Natural killer cell (primary cell): Measurements from ENCODE around the gene BUD31. TPM values are rescaled to one million over a fixed set of nuclear protein-coding genes. Genes with fewer than 3 reads are reported as not detected.
A peak's percentile ranks its signal among the peaks of the same experiment; 100 is the strongest.

Experiments
- ATAC-seq, 3 donors: fragments of 150-1000 bp in 2 of 3; fragments of 200-7000 bp in 1 of 3; cut with Tn5 transposase; 1 replicate in 1 of 3; 2 replicates in 2 of 3; pipeline ENCODE4 v1.10.0; 2021; ENCODE audit warnings: mild to moderate bottlenecking in 2 of 3, moderate library complexity in 2 of 3
- DNase-seq, 2 donors: peaks; one replicate each; pipeline versions ENCODE4 v3.0.0 to v3.0.0-alpha.2; 2013 to 2021; ENCODE audit warnings: mixed read lengths in 1 of 2
- H3K27ac ChIP-seq: one replicate; pipeline ENCODE4 v1.5.1; 2013; ENCODE audit warnings: mild to moderate bottlenecking, low read length
- H3K27me3 ChIP-seq: one replicate; pipeline ENCODE4 v1.6.1; 2013; ENCODE audit warnings: low read length; ENCODE audit not compliant: control insufficient read depth, insufficient read depth
- H3K36me3 ChIP-seq: one replicate; pipeline ENCODE4 v1.6.1; 2013; ENCODE audit warnings: low read length; ENCODE audit not compliant: control insufficient read depth, insufficient read depth
- H3K4me1 ChIP-seq: one replicate; pipeline ENCODE4 v1.6.1; 2013; ENCODE audit warnings: low read length; ENCODE audit not compliant: control insufficient read depth, insufficient read depth
- H3K4me3 ChIP-seq: one replicate; pipeline ENCODE4 v1.5.1; 2013; ENCODE audit warnings: low read length
- H3K9me3 ChIP-seq: one replicate; pipeline ENCODE4 v1.6.1; 2013; ENCODE audit warnings: low read length; ENCODE audit not compliant: control insufficient read depth, insufficient read depth
- H3K27ac Mint-ChIP-seq, 2 donors: one replicate each; pipeline ENCODE4 v1.8.0; 2022; ENCODE audit warnings: mild to moderate bottlenecking in 2 of 2, mixed read lengths in 2 of 2, moderate library complexity in 1 of 2
- H3K27me3 Mint-ChIP-seq, 2 donors: one replicate each; pipeline ENCODE4 v1.8.0; 2022; ENCODE audit warnings: low read depth in 2 of 2, mixed read lengths in 2 of 2
- H3K36me3 Mint-ChIP-seq: one replicate; pipeline ENCODE4 v1.8.0; 2022; ENCODE audit warnings: mixed read lengths
- H3K4me1 Mint-ChIP-seq, 2 donors: one replicate each; pipeline ENCODE4 v1.8.0; 2022; ENCODE audit warnings: mixed read lengths in 2 of 2
- H3K4me3 Mint-ChIP-seq: one replicate; pipeline ENCODE4 v1.8.0; 2022; ENCODE audit warnings: mild to moderate bottlenecking, moderate library complexity, mixed read lengths
- H3K9me3 Mint-ChIP-seq, 2 donors: one replicate each; pipeline ENCODE4 v1.8.0; 2022; ENCODE audit warnings: mixed read lengths in 2 of 2
- WGBS: methylation state at CpG from one replicate; pipeline ENCODE4 v1.1.7; 2013; ENCODE audit warnings: missing lambda C conversion rate; ENCODE audit not compliant: insufficient coverage; 5-methylcytosine and 5-hydroxymethylcytosine counted together
- intact Hi-C: fragments of 100-400 bp; cut with micrococcal nuclease; formaldehyde crosslinking; loops from one replicate; pipeline ENCODE4 v1.14.2; 2022
- total RNA-seq, 4 donors: library from RNA; stranded (reverse); fragments of 120-200 nt in 1 of 4; gene quantifications; one replicate each; pipeline versions ENCODE4 v1.2.3 to v1.2.4, GENCODE V29; 2013 to 2022
- TF ChIP-seq, protein P1 (sequence below): fragments of 200-600 bp; IDR thresholded peaks from one replicate; pipeline ENCODE4 v1.8.0; 2022; ENCODE audit warnings: antibody characterized with exemption

The BUD31 gene
- total RNA-seq, 3 donors from 2014 or later (not counting 1 experiment from before 2014, with no cell fraction given) = 145 to 190 (median 187) TPM

DNA sequence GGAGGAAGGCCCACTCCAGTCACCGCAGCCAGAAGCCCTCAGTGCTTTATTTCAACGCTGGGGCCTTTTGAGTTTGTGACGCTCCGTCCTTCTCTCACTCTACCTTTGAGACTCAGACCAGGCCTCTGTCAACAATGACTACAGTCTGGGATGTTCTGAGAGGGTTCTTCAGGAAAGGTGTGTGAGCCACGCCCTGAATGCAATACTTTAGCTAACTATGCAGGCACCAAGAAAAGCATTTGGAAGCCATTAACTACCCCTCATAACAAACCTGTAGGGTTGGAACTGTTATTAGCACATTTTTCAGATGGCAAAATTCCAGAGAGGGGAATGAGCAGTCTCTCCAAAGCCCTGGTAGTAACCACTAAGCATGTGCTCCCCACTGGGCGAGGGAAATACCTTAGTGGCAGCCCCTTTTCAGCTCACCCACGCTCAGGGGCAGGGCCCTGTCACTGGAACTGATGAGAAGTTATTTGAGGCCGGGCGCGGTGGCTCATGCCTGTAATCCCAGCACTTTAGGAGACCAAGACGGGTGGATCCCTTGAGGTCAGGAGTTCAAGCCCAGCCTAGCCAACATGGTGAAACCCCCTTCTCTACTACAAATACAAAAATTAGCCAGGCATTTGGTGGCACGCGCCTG, 39.9 kb upstream of the BUD31 start:
- ATAC-seq (no peak), DNase-seq (no peak)
- TF ChIP-seq, protein P1, sequence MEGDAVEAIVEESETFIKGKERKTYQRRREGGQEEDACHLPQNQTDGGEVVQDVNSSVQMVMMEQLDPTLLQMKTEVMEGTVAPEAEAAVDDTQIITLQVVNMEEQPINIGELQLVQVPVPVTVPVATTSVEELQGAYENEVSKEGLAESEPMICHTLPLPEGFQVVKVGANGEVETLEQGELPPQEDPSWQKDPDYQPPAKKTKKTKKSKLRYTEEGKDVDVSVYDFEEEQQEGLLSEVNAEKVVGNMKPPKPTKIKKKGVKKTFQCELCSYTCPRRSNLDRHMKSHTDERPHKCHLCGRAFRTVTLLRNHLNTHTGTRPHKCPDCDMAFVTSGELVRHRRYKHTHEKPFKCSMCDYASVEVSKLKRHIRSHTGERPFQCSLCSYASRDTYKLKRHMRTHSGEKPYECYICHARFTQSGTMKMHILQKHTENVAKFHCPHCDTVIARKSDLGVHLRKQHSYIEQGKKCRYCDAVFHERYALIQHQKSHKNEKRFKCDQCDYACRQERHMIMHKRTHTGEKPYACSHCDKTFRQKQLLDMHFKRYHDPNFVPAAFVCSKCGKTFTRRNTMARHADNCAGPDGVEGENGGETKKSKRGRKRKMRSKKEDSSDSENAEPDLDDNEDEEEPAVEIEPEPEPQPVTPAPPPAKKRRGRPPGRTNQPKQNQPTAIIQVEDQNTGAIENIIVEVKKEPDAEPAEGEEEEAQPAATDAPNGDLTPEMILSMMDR = no peak
- 97% methylated on average over 12 of the region's 13 CpGs for WGBS
- Histone ChIP-seq H3K4me1 (peaks cover 3% of the 10 kb centered on the region), H3K36me3 (peaks cover 26% of the 10 kb centered on the region), H3K27ac (no peak overlapping the region), H3K27me3 (no peaks in the 10 kb centered on the region), H3K4me3 (no peak overlapping the region), H3K9me3 (no peaks in the 10 kb centered on the region)
- no peak overlapping the region for H3K27ac Mint-ChIP-seq
- intact Hi-C loops = no loop called here
- no peak overlapping the region for H3K4me3 Mint-ChIP-seq
- H3K36me3 Mint-ChIP-seq = no peaks in the 10 kb centered on the region
- H3K9me3 Mint-ChIP-seq = no peaks in the 10 kb centered on the region
- H3K4me1 Mint-ChIP-seq = peaks cover 9% of the 10 kb centered on the region in 2 donors
- H3K27me3 Mint-ChIP-seq = no peaks in the 10 kb centered on the region

DNA sequence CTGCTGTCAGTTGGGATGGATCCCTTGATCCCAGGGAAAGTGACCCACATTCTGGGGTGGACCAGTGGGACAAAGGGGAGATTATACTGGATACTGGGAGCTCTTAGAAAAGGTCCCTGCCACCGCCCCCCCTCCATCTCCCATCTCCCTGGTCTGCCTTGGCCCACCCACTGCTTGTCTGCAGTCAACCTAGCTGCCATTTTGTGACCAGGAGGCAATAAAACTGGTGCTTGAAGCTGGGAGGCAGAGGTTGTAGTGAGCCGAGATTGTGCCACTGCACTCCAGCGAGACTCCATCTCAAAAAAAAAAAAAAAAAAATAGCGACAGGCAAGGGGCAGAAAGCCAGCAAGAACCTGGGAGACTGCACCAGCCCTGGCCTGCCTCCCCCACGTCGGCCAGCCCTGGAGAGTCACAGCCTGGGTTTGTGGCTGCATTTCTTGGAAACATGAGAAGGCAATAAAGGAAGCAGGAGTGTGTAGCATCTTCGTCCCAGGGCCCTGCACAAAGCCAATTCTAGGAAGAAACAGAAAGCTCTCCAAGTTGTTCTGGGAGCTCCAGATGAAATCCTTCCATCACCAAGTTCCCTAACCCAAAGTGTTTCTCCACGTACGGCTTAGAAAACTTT, 38.9 kb upstream of the BUD31 start:
- H3K36me3 ChIP-seq = peaks cover 18% of the 10 kb centered on the region
- TF ChIP-seq, protein P1 = no peak
- H3K4me1 ChIP-seq = peaks cover 4% of the 10 kb centered on the region
- no peak overlapping the region for H3K27ac ChIP-seq
- Mint-ChIP-seq H3K27me3 (no peaks in the 10 kb centered on the region), H3K4me3 (no peak overlapping the region), H3K4me1 (peaks cover 9 to 10% of the 10 kb centered on the region in 2 donors), H3K36me3 (no peaks in the 10 kb centered on the region), H3K27ac (no peak overlapping the region), H3K9me3 (no peaks in the 10 kb centered on the region)
- DNase-seq = no peak
- no peaks in the 10 kb centered on the region for H3K9me3 ChIP-seq
- ATAC-seq = no peak
- H3K27me3 ChIP-seq = no peaks in the 10 kb centered on the region
- intact Hi-C loops = loop anchor here (5.0 to 10.0 kb wide), 2 partner anchors 37 to 135 kb away; partner anchors contain the start of genes BUD31, PDAP1, ZKSCAN5 and ZNF394
- WGBS = 58% methylated on average over 8 of the region's 9 CpGs
- no peak overlapping the region for H3K4me3 ChIP-seq

- Histone ChIP-seq H3K4me1 (peaks cover 16% of the 10 kb centered on the region), H3K27me3 (no peaks in the 10 kb centered on the region), H3K9me3 (no peaks in the 10 kb centered on the region), H3K36me3 (peaks cover 7% of the 10 kb centered on the region), H3K27ac (no peak overlapping the region), H3K4me3 (no peak overlapping the region)
- DNase-seq (no peak), ATAC-seq (no peak)
- 92% methylated on average over 10 of the region's 11 CpGs for WGBS
- H3K27me3 Mint-ChIP-seq = no peaks in the 10 kb centered on the region
- no peak overlapping the region for H3K27ac Mint-ChIP-seq
- no peaks in the 10 kb centered on the region for H3K9me3 Mint-ChIP-seq
- intact Hi-C loops = loop anchor here (5.0 to 10.0 kb wide), 2 partner anchors 36 to 133 kb away; partner anchors contain the start of genes BUD31, PDAP1, ZKSCAN5 and ZNF394
- no peaks in the 10 kb centered on the region for H3K36me3 Mint-ChIP-seq
- H3K4me1 Mint-ChIP-seq = peaks cover 5 to 10% of the 10 kb centered on the region in 2 donors
- TF ChIP-seq, protein P1 = no peak
- peak overlapping the region; percentile 31 for H3K4me3 Mint-ChIP-seq
Measured at GRCh38 chr7:99371376-99371920, 37.3 kb upstream of the BUD31 start.
